ENCODE results near the gene RNF125. TPM values are rescaled to one million over a fixed set of nuclear protein-coding genes. Genes with fewer than 3 reads are reported as not detected.

Gene RNF125
- total RNA-seq: 3.7 TPM

DNA sequence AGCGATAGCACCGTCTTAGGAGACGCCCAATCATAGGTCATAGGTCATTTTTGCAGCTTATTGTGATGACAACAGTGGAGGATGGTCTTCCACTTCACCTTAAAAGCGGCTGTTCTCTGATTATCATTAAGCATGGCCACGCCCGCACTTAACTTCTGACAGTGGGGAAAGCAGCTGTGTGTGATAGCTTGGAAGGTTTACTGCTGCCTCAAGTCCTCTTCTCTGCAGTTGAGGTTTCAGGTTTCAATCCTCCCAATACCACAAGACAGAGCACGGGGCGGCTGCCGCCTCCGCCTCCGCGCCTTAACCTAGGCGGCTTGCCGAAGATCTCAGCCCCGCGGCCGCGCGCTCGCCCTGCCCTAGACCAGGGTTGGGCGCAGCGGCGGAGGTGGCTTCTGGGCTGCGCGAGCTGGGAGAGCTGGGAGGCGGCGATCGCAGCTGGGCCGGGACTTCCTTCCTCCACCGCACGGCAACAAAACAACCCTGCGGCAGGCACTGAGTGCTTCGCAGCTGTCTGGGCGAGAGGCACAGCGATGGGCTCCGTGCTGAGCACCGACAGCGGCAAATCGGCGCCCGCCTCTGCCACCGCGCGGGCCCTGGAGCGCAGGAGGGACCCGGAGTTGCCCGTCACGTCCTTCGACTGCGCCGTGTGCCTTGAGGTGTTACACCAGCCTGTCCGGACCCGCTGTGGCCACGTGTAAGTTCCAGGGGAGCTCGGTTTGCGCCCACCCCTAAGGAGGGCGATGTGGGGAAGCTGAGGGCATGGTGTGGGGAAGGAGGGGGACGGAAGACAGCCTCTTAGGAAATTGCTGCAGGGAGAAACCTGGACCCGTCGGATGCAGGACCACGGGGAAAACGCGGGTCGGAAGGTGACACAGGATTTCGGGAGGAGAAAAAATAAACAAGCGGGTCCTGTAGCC lies at the start of gene RNF125:
TSS of gene RNF125 (plus strand) at position 495 of the 920 bp plus-strand sequence. CDS start at position 534, 39 bp downstream.
- H3K4me1 ChIP-seq: peaks cover 8% of the 10 kb centered on the region
- TF ChIP-seq, protein P1, sequence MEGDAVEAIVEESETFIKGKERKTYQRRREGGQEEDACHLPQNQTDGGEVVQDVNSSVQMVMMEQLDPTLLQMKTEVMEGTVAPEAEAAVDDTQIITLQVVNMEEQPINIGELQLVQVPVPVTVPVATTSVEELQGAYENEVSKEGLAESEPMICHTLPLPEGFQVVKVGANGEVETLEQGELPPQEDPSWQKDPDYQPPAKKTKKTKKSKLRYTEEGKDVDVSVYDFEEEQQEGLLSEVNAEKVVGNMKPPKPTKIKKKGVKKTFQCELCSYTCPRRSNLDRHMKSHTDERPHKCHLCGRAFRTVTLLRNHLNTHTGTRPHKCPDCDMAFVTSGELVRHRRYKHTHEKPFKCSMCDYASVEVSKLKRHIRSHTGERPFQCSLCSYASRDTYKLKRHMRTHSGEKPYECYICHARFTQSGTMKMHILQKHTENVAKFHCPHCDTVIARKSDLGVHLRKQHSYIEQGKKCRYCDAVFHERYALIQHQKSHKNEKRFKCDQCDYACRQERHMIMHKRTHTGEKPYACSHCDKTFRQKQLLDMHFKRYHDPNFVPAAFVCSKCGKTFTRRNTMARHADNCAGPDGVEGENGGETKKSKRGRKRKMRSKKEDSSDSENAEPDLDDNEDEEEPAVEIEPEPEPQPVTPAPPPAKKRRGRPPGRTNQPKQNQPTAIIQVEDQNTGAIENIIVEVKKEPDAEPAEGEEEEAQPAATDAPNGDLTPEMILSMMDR (IDR thresholded peaks at IDR 0.05): no peak
- peak; percentile 50 to 85 for TF ChIP-seq POLR2AphosphoS5 (IDR thresholded peaks at IDR 0.05; ENCODE audit: insufficient read depth in 1 of 2, low read depth in 1 of 2)
- TF ChIP-seq POLR2A (IDR thresholded peaks at IDR 0.05): peak in 1 of 2 donors; percentile 30
- H3K27ac ChIP-seq: peak within 1 kb of the TSS; percentile 75
- no peaks in the 10 kb centered on the region for H3K27me3 ChIP-seq
- H3K36me3 ChIP-seq: no peaks in the 10 kb centered on the region
- no peak for DNase-seq (ENCODE audit: extremely low spot score in 2 of 2)
- peak within 1 kb of the TSS; percentile 67 to 72 for H3K4me3 ChIP-seq
- intact Hi-C loops (cut with DNase I): no loop called here
- no peaks in the 10 kb centered on the region for H3K9me3 ChIP-seq

DNA sequence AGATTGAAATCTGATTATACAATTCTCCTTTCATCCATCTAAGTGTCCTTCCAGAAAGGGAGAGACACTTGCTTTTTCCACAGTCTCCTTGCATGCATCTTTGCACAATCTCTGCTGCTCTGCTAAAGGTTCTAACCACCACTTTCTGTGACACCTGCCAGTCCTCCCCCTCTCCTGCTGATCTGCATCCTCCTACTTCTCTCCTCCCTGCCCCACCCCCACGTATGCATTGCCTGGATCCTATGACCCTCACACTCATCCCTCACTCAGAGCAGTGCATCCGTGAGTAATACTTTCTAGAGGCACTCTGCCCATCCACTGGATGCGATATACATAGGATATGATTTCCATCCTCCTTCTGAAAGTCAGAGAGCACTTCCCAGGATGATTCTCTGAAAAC lies 48.0 kb upstream of the RNF125 start:
- peaks cover 18% of the 10 kb centered on the region for H3K9me3 ChIP-seq
- H3K4me1 ChIP-seq: no peaks in the 10 kb centered on the region
- intact Hi-C loops (cut with DNase I): no loop called here
- no peak overlapping the region for H3K4me3 ChIP-seq
- H3K27ac ChIP-seq: no peak overlapping the region
- TF ChIP-seq POLR2AphosphoS5 (IDR thresholded peaks at IDR 0.05; ENCODE audit: insufficient read depth in 1 of 2, low read depth in 1 of 2) (no peak), POLR2A (IDR thresholded peaks at IDR 0.05) (no peak)
- TF ChIP-seq, protein P1 (IDR thresholded peaks at IDR 0.05): no peak
- H3K36me3 ChIP-seq: no peaks in the 10 kb centered on the region
- no peaks in the 10 kb centered on the region for H3K27me3 ChIP-seq
- DNase-seq (ENCODE audit: extremely low spot score in 2 of 2): no peak

DNA sequence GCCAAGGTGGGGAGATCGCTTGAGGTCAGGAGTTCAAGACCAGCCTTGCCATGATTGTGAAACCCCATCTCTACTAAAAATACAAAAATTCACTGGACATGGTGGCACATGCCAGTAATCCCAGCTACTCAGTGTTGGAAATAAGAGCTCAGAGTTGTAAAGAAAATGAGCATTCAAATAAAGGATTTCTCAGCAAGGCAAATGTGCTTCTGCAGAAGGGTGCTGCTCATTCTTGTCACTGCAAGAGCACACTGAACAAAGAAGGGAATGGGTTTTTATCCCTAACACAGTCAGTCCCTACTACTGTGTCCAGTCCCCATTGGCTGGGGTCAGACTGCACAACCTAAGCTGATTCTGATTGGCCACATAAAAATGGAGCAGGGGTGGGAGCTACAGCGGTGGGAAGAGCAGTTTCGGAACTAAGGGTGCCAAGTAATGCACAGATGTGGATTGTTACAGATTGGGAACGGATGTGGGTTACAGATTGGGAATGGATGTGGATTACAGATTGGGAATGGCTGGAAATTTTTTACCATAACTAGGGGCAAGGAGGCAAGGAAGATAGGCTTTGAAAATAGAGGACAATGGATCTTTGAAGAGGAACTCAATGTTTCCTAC lies 44.6 kb upstream of the RNF125 start:
- Histone ChIP-seq H3K4me1 (no peaks in the 10 kb centered on the region), H3K27me3 (no peaks in the 10 kb centered on the region), H3K4me3 (no peak overlapping the region), H3K27ac (no peak overlapping the region), H3K9me3 (peaks cover 18% of the 10 kb centered on the region), H3K36me3 (no peaks in the 10 kb centered on the region)
- intact Hi-C loops (cut with DNase I): no loop called here
- TF ChIP-seq POLR2AphosphoS5 (IDR thresholded peaks at IDR 0.05; ENCODE audit: insufficient read depth in 1 of 2, low read depth in 1 of 2): no peak
- no peak for TF ChIP-seq POLR2A (IDR thresholded peaks at IDR 0.05)
- TF ChIP-seq, protein P1 (IDR thresholded peaks at IDR 0.05): no peak
- no peak for DNase-seq (ENCODE audit: extremely low spot score in 2 of 2)

DNA sequence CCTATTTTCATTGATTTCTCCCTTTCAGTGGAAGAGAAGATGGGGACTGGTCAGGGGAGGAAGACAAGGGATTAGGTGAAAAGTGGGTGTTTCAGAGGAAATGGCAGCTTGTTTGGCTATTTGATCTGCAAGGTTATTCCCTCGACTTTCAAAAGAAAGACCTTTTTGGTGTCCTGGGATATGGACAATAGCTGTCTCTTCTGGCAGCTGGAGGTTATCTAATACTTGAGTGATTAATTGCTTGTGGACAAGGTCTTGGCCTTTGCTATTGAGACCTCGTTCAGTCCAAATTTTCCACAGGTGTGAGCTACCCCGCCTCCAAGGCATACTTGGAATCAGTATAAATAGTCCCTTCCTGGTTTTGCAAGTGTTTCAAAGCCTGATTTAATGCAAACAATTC lies 42.4 kb upstream of the RNF125 start:
- intact Hi-C loops (cut with DNase I): no loop called here
- Histone ChIP-seq H3K27ac (no peak overlapping the region), H3K36me3 (no peaks in the 10 kb centered on the region), H3K9me3 (peaks cover 18% of the 10 kb centered on the region), H3K4me3 (no peak overlapping the region), H3K27me3 (no peaks in the 10 kb centered on the region), H3K4me1 (no peaks in the 10 kb centered on the region)
- no peak for DNase-seq (ENCODE audit: extremely low spot score in 2 of 2)
- TF ChIP-seq, protein P1 (IDR thresholded peaks at IDR 0.05): no peak
- TF ChIP-seq POLR2A (IDR thresholded peaks at IDR 0.05) (no peak), POLR2AphosphoS5 (IDR thresholded peaks at IDR 0.05; ENCODE audit: insufficient read depth in 1 of 2, low read depth in 1 of 2) (no peak)
